K562 (cell line): Measurements from ENCODE around the gene VTI1B. TPM values are rescaled to one million over a fixed set of nuclear protein-coding genes. Genes with fewer than 3 reads are reported as not detected.

Experiments
- ADNP ChIP-seq: fragments of 200-800 bp; sonication (Bioruptor generic); IDR thresholded peaks from 2 replicates; pipeline ENCODE4 v1.6.1; 2016; ENCODE audit warnings: missing genetic modification characterization, missing compliant biosample characterization
- ATF1 ChIP-seq, 2 experiments: fragments of 450-650 bp in 1 of 2; IDR thresholded peaks; 2 replicates each; pipeline ENCODE4 v1.6.1; 2016; ENCODE audit warnings: missing compliant biosample characterization in 1 of 2, missing genetic modification characterization in 1 of 2
- CBX1 ChIP-seq: sonication (generic); IDR thresholded peaks from 2 replicates; pipeline ENCODE4 v1.6.1; 2016; ENCODE audit warnings: antibody characterized with exemption, low read depth, mild to moderate bottlenecking
- CCNT2 ChIP-seq: IDR thresholded peaks from 2 replicates; pipeline ENCODE4 v1.6.1; 2011; ENCODE audit warnings: borderline replicate concordance, low read depth, mild to moderate bottlenecking, moderate library complexity, mixed read lengths, low read length; ENCODE audit not compliant: insufficient read length; ENCODE audit errors: extremely low read depth
- CEBPZ ChIP-seq: fragments of 150-350 bp; IDR thresholded peaks from 2 replicates; pipeline ENCODE4 v1.6.1; 2014; ENCODE audit warnings: low read depth, mild to moderate bottlenecking, low read length, borderline replicate concordance
- DNMT1 ChIP-seq: fragments of 450-650 bp; IDR thresholded peaks from 2 replicates; pipeline ENCODE4 v1.6.1; 2016; ENCODE audit warnings: antibody characterized with exemption, mild to moderate bottlenecking
- EP400 ChIP-seq: fragments of 450-650 bp; IDR thresholded peaks from 2 replicates; pipeline ENCODE4 v1.6.1; 2017; ENCODE audit warnings: antibody characterized with exemption, mild to moderate bottlenecking, moderate library complexity
- FIP1L1 ChIP-seq: fragments of 200-400 bp; formaldehyde crosslinking; IDR thresholded peaks from 2 replicates; pipeline ENCODE4 v1.6.1; 2018; ENCODE audit warnings: mild to moderate bottlenecking, low read depth, low read length; ENCODE audit not compliant: poor library complexity, severe bottlenecking
- FOXA3 ChIP-seq, 2 experiments: fragments of 450-650 bp in 1 of 2; sonication (generic) in 1 of 2; formaldehyde crosslinking; IDR thresholded peaks in 1 of 2; conservative IDR thresholded peaks in 1 of 2; 2 replicates each; pipeline versions ENCODE4 v1.4.0 to v1.8.0; 2020 to 2022; ENCODE audit warnings: mild to moderate bottlenecking in 2 of 2, missing genetic modification reagents in 1 of 2
- FOXP4 ChIP-seq: sonication (generic); formaldehyde crosslinking; IDR thresholded peaks from 2 replicates; pipeline ENCODE4 v1.8.0; 2022; ENCODE audit warnings: mild to moderate bottlenecking, missing genetic modification reagents, borderline replicate concordance
- HDAC3 ChIP-seq: fragments of 450-650 bp; IDR thresholded peaks from 2 replicates; pipeline ENCODE4 v1.6.1; 2018; ENCODE audit warnings: borderline replicate concordance, mild to moderate bottlenecking, moderate library complexity; ENCODE audit not compliant: partially characterized antibody
- KDM5B ChIP-seq: fragments of 200-600 bp; sonication (generic); IDR thresholded peaks from 2 replicates; pipeline ENCODE4 v1.6.1; 2012; ENCODE audit warnings: low read depth, mild to moderate bottlenecking, moderate library complexity, low read length, control low read depth, inconsistent platforms; ENCODE audit not compliant: insufficient replicate concordance
- MCM2 ChIP-seq: fragments of 450-650 bp; IDR thresholded peaks from 2 replicates; pipeline ENCODE4 v1.6.1; 2017; ENCODE audit warnings: low read depth, mild to moderate bottlenecking
- NUFIP1 ChIP-seq: fragments of 450-650 bp; IDR thresholded peaks from 2 replicates; pipeline ENCODE4 v1.6.1; 2018; ENCODE audit not compliant: partially characterized antibody
- POLR3G ChIP-seq: IDR thresholded peaks from 2 replicates; pipeline ENCODE4 v1.6.1; 2011; ENCODE audit not compliant: insufficient read length, insufficient replicate concordance; ENCODE audit errors: extremely low read depth
- RCOR1 ChIP-seq, 2 experiments: IDR thresholded peaks; 2 replicates each; pipeline ENCODE4 v1.6.1; 2012; ENCODE audit warnings: low read depth in 2 of 2, low read length in 2 of 2, borderline replicate concordance in 1 of 2, improper control_type of control experiment in 1 of 2
- SMAD2 ChIP-seq: fragments of 150-350 bp; IDR thresholded peaks from 2 replicates; pipeline ENCODE4 v1.6.1; 2014; ENCODE audit warnings: low read depth, mild to moderate bottlenecking, low read length
- SMARCE1 ChIP-seq: fragments of 450-650 bp; IDR thresholded peaks from 2 replicates; pipeline ENCODE4 v1.7.1; 2016; ENCODE audit warnings: mild to moderate bottlenecking
- SOX6 ChIP-seq: fragments of 450-650 bp; IDR thresholded peaks from 2 replicates; pipeline ENCODE4 v1.6.1; 2014; ENCODE audit warnings: mild to moderate bottlenecking
- SP2 ChIP-seq: IDR thresholded peaks from 2 replicates; pipeline ENCODE4 v1.6.1; 2011; ENCODE audit warnings: mild to moderate bottlenecking, low read depth, low read length, moderate library complexity; ENCODE audit not compliant: poor library complexity, severe bottlenecking; ENCODE audit errors: extremely low read depth
- SRSF7 ChIP-seq: fragments of 200-400 bp; formaldehyde crosslinking; optimal IDR thresholded peaks from 2 replicates; pipeline ENCODE3; 2017; ENCODE audit warnings: mild to moderate bottlenecking, low read depth, low read length
- ZKSCAN1 ChIP-seq: fragments of 150-350 bp; IDR thresholded peaks from 2 replicates; pipeline ENCODE4 v1.6.1; 2016; ENCODE audit warnings: low read depth, low read length
- polyA plus RNA-seq, 8 experiments: library from polyadenylated mRNA; depleted of rRNA in 4 of 8; stranded (reverse) in 5 of 8; unstranded in 3 of 8; fragments of >200 nt; fragmentation: Nextera tagmentation in 2 of 8; fragmentation: Illumina TruSeq in 1 of 8; extraction: Ambion mirVana in 2 of 8; extraction: Trizol in 1 of 8; gene quantifications; 2 replicates each; pipeline versions ENCODE4 v1.2.1 to v1.2.3, GENCODE V29; 2011 to 2014; ENCODE audit warnings: inconsistent platforms in 1 of 8, missing spikeins in 1 of 8
- total RNA-seq, 7 experiments: library from RNA; depleted of rRNA in 6 of 7; stranded (reverse); fragments of >200 nt in 6 of 7; fragmentation: Illumina TruSeq in 2 of 7; extraction: Trizol in 2 of 7; gene quantifications; 2 replicates each; pipeline versions ENCODE4 v1.2.1 to v1.2.3, GENCODE V29; 2011 to 2021; ENCODE audit warnings: low replicate concordance in 1 of 7

The VTI1B gene
- total and polyA plus RNA-seq, 9 of the 15 experiments (the other 6 are each of a cell fraction or from before 2014, with no cell fraction given), result 7.8 to 69.8 (median 50.1) TPM

GRCh38 chr14:67641902-67642749, 32.3 kb downstream of the VTI1B start (continued):
- TF ChIP-seq FOXP4 (CRISPR knock-in tag), result no peak
- TF ChIP-seq KDM5B, result no peak
- no peak for TF ChIP-seq ATF1 (CRISPR knock-in tag; IDR thresholded peaks at IDR 0.05)
- TF ChIP-seq ATF1 (tag; IDR thresholded peaks at IDR 0.05), result peak; percentile 37; the same call in 1 of the 2 replicates
- no peak for TF ChIP-seq POLR3G
- TF ChIP-seq ZKSCAN1, result no peak
- TF ChIP-seq HDAC3, result no peak
- TF ChIP-seq SMARCE1, result peak; percentile 18; the same call in 1 of the 2 replicates
- TF ChIP-seq SP2, result no peak
- no peak for TF ChIP-seq CEBPZ
- TF ChIP-seq MCM2, result no peak
- no peak for TF ChIP-seq DNMT1
- 0 out of 2 replicates have a peak, but pooled peaks have one; percentile 43 for TF ChIP-seq ADNP (tag)
- TF ChIP-seq CBX1, result no peak
- TF ChIP-seq EP400, result no peak
- TF ChIP-seq SOX6, result peak; percentile 78; the same call in 1 of the 2 replicates
- peak; percentile 22 for TF ChIP-seq CCNT2
- peak in 1 of 2 experiments; percentile 85; a peak in 1 of 4 replicates for TF ChIP-seq RCOR1 (IDR thresholded peaks at IDR 0.05; ENCODE audit: borderline replicate concordance in 1 of 2, low read depth in 2 of 2, low read length in 2 of 2)
- TF ChIP-seq SMAD2, result no peak
- peak in 1 of 2 experiments; percentile 75; a peak in 2 of 4 replicates for TF ChIP-seq FOXA3 (CRISPR knock-in tag; conservative IDR thresholded peaks at IDR 0.05 in 1 of 2, IDR thresholded peaks at IDR 0.05 in 1 of 2)
- TF ChIP-seq NUFIP1, result no peak
- no peak for TF ChIP-seq SRSF7
- TF ChIP-seq FIP1L1, result no peak
